GM12865 (cell line): Measurements from ENCODE around the gene TSR2.

Source experiments
- DNase-seq: peaks from one replicate; pipeline ENCODE4 v3.0.0; 2010; ENCODE audit warnings: low read depth
- H3K4me3 ChIP-seq: 2 replicates; pipeline ENCODE4 v1.5.1; 2011; ENCODE audit warnings: mild to moderate bottlenecking, low read depth, low read length, control low read depth
- CTCF ChIP-seq: IDR thresholded peaks from 2 replicates; pipeline ENCODE4 v1.5.1; 2011; ENCODE audit warnings: low read length, control low read depth, low read depth, inconsistent platforms; ENCODE audit not compliant: insufficient read depth; ENCODE audit errors: missing control alignments

TSR2 gene

GRCh38 chrX:54435121-54435520 lies 5.1 kb upstream of the TSR2 start:
- no peak for TF ChIP-seq CTCF
- no peak overlapping the region for H3K4me3 ChIP-seq
- DNase-seq, result no peak

GRCh38 chrX:54442790-54443189 lies 2.6 kb downstream of the TSR2 start:
- no peak for TF ChIP-seq CTCF
- H3K4me3 ChIP-seq, result no peak overlapping the region
- no peak for DNase-seq

- DNase-seq, result no peak
- TF ChIP-seq CTCF, result no peak
- H3K4me3 ChIP-seq, result no peak overlapping the region
Measured at GRCh38 chrX:54444752-54445151, 4.5 kb downstream of the TSR2 start.

GRCh38 chrX:54446084-54446483 lies 5.9 kb downstream of the TSR2 start:
- H3K4me3 ChIP-seq, result no peak overlapping the region
- DNase-seq, result no peak
- no peak for TF ChIP-seq CTCF

GRCh38 chrX:54447461-54447860 lies 7.3 kb downstream of the TSR2 start:
- no peak for DNase-seq
- peak; percentile 6 for TF ChIP-seq CTCF
- no peak overlapping the region for H3K4me3 ChIP-seq

- H3K4me3 ChIP-seq, result no peak overlapping the region
- DNase-seq, result no peak
- TF ChIP-seq CTCF, result no peak
Measured at GRCh38 chrX:54449929-54450328, 9.7 kb downstream of the TSR2 start.

GRCh38 chrX:54452920-54453319 lies 12.7 kb downstream of the TSR2 start:
- H3K4me3 ChIP-seq, result no peak overlapping the region
- peak; percentile 8 for DNase-seq
- no peak for TF ChIP-seq CTCF
